Measurements from ENCODE around the gene PHOSPHO2. TPM values are rescaled to one million over a fixed set of nuclear protein-coding genes. Genes with fewer than 3 reads are reported as not detected.

PHOSPHO2 gene
- total and polyA plus RNA-seq, 4 experiments from 2014 or later, result 2.9 to 7.4 (median 7.2) TPM

GRCh38 chr2:169715379-169716237 lies 21.3 kb downstream of the PHOSPHO2 start:
- no peak overlapping the region for H3K4me3 ChIP-seq (ENCODE audit: low read length in 2 of 2)
- no peak overlapping the region for H3K27ac ChIP-seq (ENCODE audit: low read depth, low read length)
- Mint-ChIP-seq H3K27ac (peak overlapping the region in 1 of 7 donors; percentile 47), H3K4me1 (no peaks in the 10 kb centered on the region), H3K36me3 (no peaks in the 10 kb centered on the region), H3K4me3 (no peak overlapping the region), H3K27me3 (no peaks in the 10 kb centered on the region), H3K9me3 (peaks cover 0 to 3% (median 0%) of the 10 kb centered on the region in 8 donors)
- intact Hi-C loops (cut with micrococcal nuclease), result no loop called here
- no peaks in the 10 kb centered on the region for H3K27me3 ChIP-seq (ENCODE audit: insufficient read depth, low read length)
- no peaks in the 10 kb centered on the region for H3K9me3 ChIP-seq (ENCODE audit: control insufficient read depth in 1 of 2, low read length in 2 of 2)
- DNase-seq, result no peak
- no peaks in the 10 kb centered on the region for H3K36me3 ChIP-seq (ENCODE audit: insufficient read depth, low read length)
- no peaks in the 10 kb centered on the region for H3K4me1 ChIP-seq (ENCODE audit: insufficient read depth, low read length)
- POLR2A ChIA-PET (ENCODE audit: partially characterized antibody), result no interaction called here
- CTCF ChIA-PET (ENCODE audit: partially characterized antibody), result no interaction called here

- no peaks in the 10 kb centered on the region for H3K36me3 ChIP-seq (ENCODE audit: insufficient read depth, low read length)
- CTCF ChIA-PET (ENCODE audit: partially characterized antibody), result interaction anchor here (0.5 kb wide), 1 partner anchor 48 kb away, joined by 4 read pairs; no protein-coding TSS in a partner anchor
- POLR2A ChIA-PET (ENCODE audit: partially characterized antibody), result no interaction called here
- no peak overlapping the region for H3K4me3 ChIP-seq (ENCODE audit: low read length in 2 of 2)
- H3K9me3 Mint-ChIP-seq, result peaks cover 0 to 3% (median 0%) of the 10 kb centered on the region in 8 donors
- no peaks in the 10 kb centered on the region for H3K4me1 Mint-ChIP-seq
- no peak overlapping the region for H3K27ac ChIP-seq (ENCODE audit: low read depth, low read length)
- no peaks in the 10 kb centered on the region for H3K27me3 Mint-ChIP-seq
- no peaks in the 10 kb centered on the region for H3K27me3 ChIP-seq (ENCODE audit: insufficient read depth, low read length)
- DNase-seq, result no peak
- H3K27ac Mint-ChIP-seq, result no peak overlapping the region
- no peaks in the 10 kb centered on the region for H3K36me3 Mint-ChIP-seq
- no peaks in the 10 kb centered on the region for H3K4me1 ChIP-seq (ENCODE audit: insufficient read depth, low read length)
- no peak overlapping the region for H3K4me3 Mint-ChIP-seq
- intact Hi-C loops (cut with micrococcal nuclease), result no loop called here
- H3K9me3 ChIP-seq (ENCODE audit: control insufficient read depth in 1 of 2, low read length in 2 of 2), result no peaks in the 10 kb centered on the region
Observed at GRCh38 chr2:169716238-169716886, 22.1 kb downstream of the PHOSPHO2 start.

- Histone ChIP-seq H3K27ac (ENCODE audit: low read depth, low read length) (no peak overlapping the region), H3K4me1 (ENCODE audit: insufficient read depth, low read length) (no peaks in the 10 kb centered on the region), H3K36me3 (ENCODE audit: insufficient read depth, low read length) (no peaks in the 10 kb centered on the region), H3K27me3 (ENCODE audit: insufficient read depth, low read length) (no peaks in the 10 kb centered on the region), H3K9me3 (ENCODE audit: control insufficient read depth in 1 of 2, low read length in 2 of 2) (no peaks in the 10 kb centered on the region), H3K4me3 (ENCODE audit: low read length in 2 of 2) (no peak overlapping the region)
- Mint-ChIP-seq H3K27ac (no peak overlapping the region), H3K4me3 (no peak overlapping the region), H3K9me3 (no peaks in the 10 kb centered on the region), H3K36me3 (no peaks in the 10 kb centered on the region), H3K4me1 (no peaks in the 10 kb centered on the region), H3K27me3 (no peaks in the 10 kb centered on the region)
- intact Hi-C loops (cut with micrococcal nuclease), result no loop called here
- DNase-seq, result no peak
- ChIA-PET CTCF (ENCODE audit: partially characterized antibody) (interaction anchor here (0.5 kb wide), 1 partner anchor 48 kb away, joined by 4 read pairs; no protein-coding TSS in a partner anchor), POLR2A (ENCODE audit: partially characterized antibody) (no interaction called here)
Observed at GRCh38 chr2:169716938-169717690, 22.8 kb downstream of the PHOSPHO2 start.

- no peak for DNase-seq
- H3K9me3 ChIP-seq (ENCODE audit: control insufficient read depth in 1 of 2, low read length in 2 of 2), result no peaks in the 10 kb centered on the region
- H3K4me3 ChIP-seq (ENCODE audit: low read length in 2 of 2), result no peak overlapping the region
- ChIA-PET POLR2A (ENCODE audit: partially characterized antibody) (no interaction called here), CTCF (ENCODE audit: partially characterized antibody) (no interaction called here)
- no peaks in the 10 kb centered on the region for H3K4me1 ChIP-seq (ENCODE audit: insufficient read depth, low read length)
- Mint-ChIP-seq H3K27ac (no peak overlapping the region), H3K36me3 (no peaks in the 10 kb centered on the region), H3K27me3 (no peaks in the 10 kb centered on the region), H3K4me3 (no peak overlapping the region), H3K4me1 (no peaks in the 10 kb centered on the region), H3K9me3 (no peaks in the 10 kb centered on the region)
- no peaks in the 10 kb centered on the region for H3K36me3 ChIP-seq (ENCODE audit: insufficient read depth, low read length)
- intact Hi-C loops (cut with micrococcal nuclease), result no loop called here
- no peaks in the 10 kb centered on the region for H3K27me3 ChIP-seq (ENCODE audit: insufficient read depth, low read length)
- no peak overlapping the region for H3K27ac ChIP-seq (ENCODE audit: low read depth, low read length)
Observed at GRCh38 chr2:169717691-169718063, 23.4 kb downstream of the PHOSPHO2 start.

GRCh38 chr2:169718930-169719504 lies 24.7 kb downstream of the PHOSPHO2 start:
- Mint-ChIP-seq H3K4me1 (no peaks in the 10 kb centered on the region), H3K4me3 (peak overlapping the region in 1 of 8 donors; percentile 27), H3K27ac (no peak overlapping the region), H3K9me3 (no peaks in the 10 kb centered on the region), H3K36me3 (peaks cover 0 to 3% of the 10 kb centered on the region in 2 donors), H3K27me3 (no peaks in the 10 kb centered on the region)
- no peaks in the 10 kb centered on the region for H3K9me3 ChIP-seq (ENCODE audit: control insufficient read depth in 1 of 2, low read length in 2 of 2)
- intact Hi-C loops (cut with micrococcal nuclease), result no loop called here
- H3K4me1 ChIP-seq (ENCODE audit: insufficient read depth, low read length), result no peaks in the 10 kb centered on the region
- H3K27me3 ChIP-seq (ENCODE audit: insufficient read depth, low read length), result no peaks in the 10 kb centered on the region
- no peaks in the 10 kb centered on the region for H3K36me3 ChIP-seq (ENCODE audit: insufficient read depth, low read length)
- POLR2A ChIA-PET (ENCODE audit: partially characterized antibody), result no interaction called here
- H3K4me3 ChIP-seq (ENCODE audit: low read length in 2 of 2), result no peak overlapping the region
- DNase-seq, result no peak
- CTCF ChIA-PET (ENCODE audit: partially characterized antibody), result no interaction called here
- H3K27ac ChIP-seq (ENCODE audit: low read depth, low read length), result no peak overlapping the region

GRCh38 chr2:169721016-169721415 lies 26.7 kb downstream of the PHOSPHO2 start:
- H3K9me3 ChIP-seq (ENCODE audit: control insufficient read depth in 1 of 2, low read length in 2 of 2), result no peaks in the 10 kb centered on the region
- Mint-ChIP-seq H3K27ac (no peak overlapping the region), H3K27me3 (no peaks in the 10 kb centered on the region), H3K36me3 (peaks cover 0 to 3% of the 10 kb centered on the region in 2 donors), H3K4me1 (no peaks in the 10 kb centered on the region), H3K4me3 (no peak overlapping the region), H3K9me3 (peaks cover 0 to 2% (median 0%) of the 10 kb centered on the region in 8 donors)
- no peaks in the 10 kb centered on the region for H3K27me3 ChIP-seq (ENCODE audit: insufficient read depth, low read length)
- no peaks in the 10 kb centered on the region for H3K36me3 ChIP-seq (ENCODE audit: insufficient read depth, low read length)
- CTCF ChIA-PET (ENCODE audit: partially characterized antibody), result no interaction called here
- no peaks in the 10 kb centered on the region for H3K4me1 ChIP-seq (ENCODE audit: insufficient read depth, low read length)
- DNase-seq, result no peak
- no peak overlapping the region for H3K4me3 ChIP-seq (ENCODE audit: low read length in 2 of 2)
- no peak overlapping the region for H3K27ac ChIP-seq (ENCODE audit: low read depth, low read length)
- POLR2A ChIA-PET (ENCODE audit: partially characterized antibody), result no interaction called here
- intact Hi-C loops (cut with micrococcal nuclease), result no loop called here

GRCh38 chr2:169727065-169727464 lies 32.8 kb downstream of the PHOSPHO2 start:
- Histone ChIP-seq H3K27ac (ENCODE audit: low read depth, low read length) (no peak overlapping the region), H3K4me3 (ENCODE audit: low read length in 2 of 2) (no peak overlapping the region), H3K27me3 (ENCODE audit: insufficient read depth, low read length) (no peaks in the 10 kb centered on the region), H3K36me3 (ENCODE audit: insufficient read depth, low read length) (no peaks in the 10 kb centered on the region), H3K4me1 (ENCODE audit: insufficient read depth, low read length) (no peaks in the 10 kb centered on the region), H3K9me3 (ENCODE audit: control insufficient read depth in 1 of 2, low read length in 2 of 2) (no peaks in the 10 kb centered on the region)
- intact Hi-C loops (cut with micrococcal nuclease), result no loop called here
- Mint-ChIP-seq H3K4me1 (peaks cover under 1 to 5% (median 1%) of the 10 kb centered on the region in 4 donors), H3K4me3 (no peak overlapping the region), H3K27me3 (peaks cover under 1 to 3% of the 10 kb centered on the region in 2 donors), H3K36me3 (peaks cover 0 to 3% of the 10 kb centered on the region in 2 donors), H3K9me3 (peaks cover 0 to 4% (median 0%) of the 10 kb centered on the region in 8 donors), H3K27ac (no peak overlapping the region)
- POLR2A ChIA-PET (ENCODE audit: partially characterized antibody), result no interaction called here
- CTCF ChIA-PET (ENCODE audit: partially characterized antibody), result no interaction called here
- no peak for DNase-seq
